Activated T-helper 1 cell treated with anti-CD3 and anti-CD28 coated beads, Interleukin-12 subunit alpha, Interleukin-12 subunit beta, Interleukin-2, Interleukin-4 antibody, amounts not matched to agents 30 ng/mL and 10 ng/mL and 1 ng/mL, durations not matched to agents 14 hours and 24 hours and 36 hours (primary cell): Measurements from ENCODE around the gene C22orf39. TPM values are rescaled to one million over a fixed set of nuclear protein-coding genes. Genes with fewer than 3 reads are reported as not detected.

ENCODE experiments used
- DNase-seq: peaks from one replicate; pipeline ENCODE4 v3.0.0; 2021; ENCODE audit warnings: low spot score
- H3K27ac Mint-ChIP-seq: one replicate; pipeline ENCODE4 v1.8.0; 2021; ENCODE audit warnings: mild to moderate bottlenecking, mixed read lengths
- H3K27me3 Mint-ChIP-seq: one replicate; pipeline ENCODE4 v1.8.0; 2022; ENCODE audit warnings: mild to moderate bottlenecking, moderate library complexity, mixed read lengths; ENCODE audit not compliant: insufficient read depth
- H3K36me3 Mint-ChIP-seq: one replicate; pipeline ENCODE4 v1.8.0; 2021; ENCODE audit warnings: low read depth, mixed read lengths
- H3K4me1 Mint-ChIP-seq: one replicate; pipeline ENCODE4 v1.8.0; 2021; ENCODE audit warnings: low read depth, mixed read lengths
- H3K4me3 Mint-ChIP-seq: one replicate; pipeline ENCODE4 v1.8.0; 2021; ENCODE audit warnings: mild to moderate bottlenecking, moderate library complexity, mixed read lengths
- H3K9me3 Mint-ChIP-seq: one replicate; pipeline ENCODE4 v1.8.0; 2021; ENCODE audit warnings: mixed read lengths
- intact Hi-C: fragments of 100-400 bp; cut with micrococcal nuclease; formaldehyde crosslinking; loops from one replicate; pipeline ENCODE4 v1.15.1; 2024
- total RNA-seq: library from RNA; stranded (reverse); gene quantifications from 2 replicates; pipeline ENCODE4 v1.2.3, GENCODE V29; 2022

Gene C22orf39
- total RNA-seq, 1 donor from 2014 or later, result 22.8 TPM

DNA sequence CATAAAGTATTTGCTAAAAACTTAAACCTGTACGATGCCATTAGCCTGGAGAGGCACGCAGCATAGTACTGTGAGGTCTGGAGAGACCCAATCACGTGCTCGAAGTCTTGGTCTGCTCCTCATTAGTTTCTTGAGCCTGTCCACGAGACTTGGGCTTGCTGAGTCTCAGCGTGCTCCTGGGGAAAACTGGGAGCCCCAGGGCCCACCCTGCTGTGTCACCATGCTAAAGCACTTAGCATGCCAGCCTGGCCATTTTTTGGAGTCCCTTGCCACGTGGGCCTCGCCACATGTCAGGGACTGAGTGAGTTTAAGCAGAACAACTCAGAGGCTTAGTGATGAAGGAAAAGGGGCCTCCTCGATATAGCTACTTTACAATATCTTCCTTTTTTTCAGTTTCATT, 34.8 kb upstream of the C22orf39 start:
- intact Hi-C loops, result no loop called here
- H3K27ac Mint-ChIP-seq, result no peak overlapping the region
- peaks cover 31% of the 10 kb centered on the region for H3K4me1 Mint-ChIP-seq
- no peak for DNase-seq
- no peaks in the 10 kb centered on the region for H3K9me3 Mint-ChIP-seq
- H3K4me3 Mint-ChIP-seq, result no peak overlapping the region
- peaks cover 29% of the 10 kb centered on the region for H3K36me3 Mint-ChIP-seq
- H3K27me3 Mint-ChIP-seq, result no peaks in the 10 kb centered on the region

DNA sequence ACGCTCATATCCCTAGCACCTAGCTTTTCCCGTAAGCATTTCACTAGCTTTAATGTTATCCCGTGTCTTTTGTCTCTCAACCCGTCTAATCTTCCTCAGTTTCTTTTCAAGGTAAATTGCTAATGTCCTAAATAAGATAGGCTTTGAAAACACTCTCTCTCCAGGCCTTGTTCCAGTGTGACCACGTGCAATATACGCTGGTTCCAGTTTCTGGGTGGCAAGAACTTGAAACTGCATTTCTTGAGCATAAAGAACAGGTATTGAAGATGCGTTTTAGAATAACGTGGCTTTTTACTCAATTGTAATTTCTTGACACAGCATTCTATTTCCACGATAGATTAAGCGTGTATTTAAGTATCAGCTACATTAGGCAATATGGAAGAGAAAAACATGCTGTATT, 33.3 kb upstream of the C22orf39 start:
- peaks cover 26% of the 10 kb centered on the region for H3K36me3 Mint-ChIP-seq
- H3K27me3 Mint-ChIP-seq, result no peaks in the 10 kb centered on the region
- peaks cover 39% of the 10 kb centered on the region for H3K4me1 Mint-ChIP-seq
- H3K4me3 Mint-ChIP-seq, result peak overlapping the region; percentile 97
- DNase-seq, result no peak
- no peaks in the 10 kb centered on the region for H3K9me3 Mint-ChIP-seq
- intact Hi-C loops, result no loop called here
- peak overlapping the region; percentile 99 for H3K27ac Mint-ChIP-seq

DNA sequence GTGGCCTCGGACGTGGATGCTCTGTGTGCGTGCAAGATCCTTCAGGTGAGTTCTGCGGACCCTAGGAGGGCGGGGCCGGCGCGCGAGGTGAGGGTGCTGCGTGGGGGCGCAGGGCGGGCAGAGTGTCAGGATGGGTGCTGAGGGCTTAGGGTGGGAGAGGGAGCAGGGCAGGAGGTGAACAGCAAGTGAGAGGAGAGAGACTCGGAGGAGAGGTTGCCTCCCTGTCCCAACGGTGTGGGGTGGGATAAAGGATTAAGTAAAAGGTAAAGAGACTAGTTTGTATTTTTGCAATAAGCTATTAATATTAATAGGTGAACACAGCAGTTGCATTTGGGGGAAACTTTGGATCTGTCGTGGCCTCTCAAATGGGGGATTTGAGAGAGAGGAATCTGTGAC, 32.7 kb upstream of the C22orf39 start:
- H3K4me3 Mint-ChIP-seq, result peak overlapping the region; percentile 97
- no peaks in the 10 kb centered on the region for H3K9me3 Mint-ChIP-seq
- H3K4me1 Mint-ChIP-seq, result peaks cover 46% of the 10 kb centered on the region
- no peaks in the 10 kb centered on the region for H3K27me3 Mint-ChIP-seq
- H3K27ac Mint-ChIP-seq, result peak overlapping the region; percentile 99
- peaks cover 26% of the 10 kb centered on the region for H3K36me3 Mint-ChIP-seq
- intact Hi-C loops, result no loop called here
- DNase-seq, result no peak

DNA sequence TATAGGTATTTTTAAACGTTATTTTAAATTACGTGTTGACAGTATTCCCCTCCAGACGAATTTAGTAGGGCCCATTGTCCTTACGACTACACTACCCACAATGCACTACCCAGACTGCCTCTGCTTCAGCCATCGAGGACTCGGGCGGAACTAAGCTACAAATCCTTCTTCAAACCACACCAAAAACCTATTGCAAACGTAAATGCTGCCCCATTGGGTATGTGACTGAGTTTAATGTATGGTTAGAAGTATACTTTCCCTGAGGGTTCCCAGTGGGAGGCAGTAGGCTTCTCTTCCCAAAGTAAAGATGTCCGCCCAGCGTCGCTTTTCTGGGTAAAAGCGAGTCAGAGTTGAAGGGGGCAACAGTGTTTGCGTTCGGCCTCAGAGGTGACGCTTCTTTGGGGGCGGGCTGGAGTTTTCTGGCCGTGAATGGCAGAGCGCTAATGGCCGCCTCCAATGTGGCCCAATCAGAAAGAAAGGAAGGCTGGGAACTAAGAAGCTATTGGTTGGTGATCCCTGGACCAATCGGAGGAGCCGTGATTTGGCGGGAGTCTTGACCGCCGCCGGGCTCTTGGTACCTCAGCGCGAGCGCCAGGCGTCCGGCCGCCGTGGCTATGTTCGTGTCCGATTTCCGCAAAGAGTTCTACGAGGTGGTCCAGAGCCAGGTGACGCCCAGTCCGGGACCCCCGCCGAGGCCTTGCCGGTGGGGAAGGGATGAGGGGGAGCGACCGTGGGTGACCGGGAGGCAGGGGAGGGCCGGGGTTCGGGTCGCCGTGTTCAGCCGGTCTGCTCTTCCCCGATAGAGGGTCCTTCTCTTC, 32.1 kb upstream of the C22orf39 start, which contains the start of gene CDC45:
Gene CDC45, plus strand, starts transcription at position 566 of the 818 bp plus-strand sequence. Its CDS starts 49 bp downstream, at position 615.
- no peaks in the 10 kb centered on the region for H3K9me3 Mint-ChIP-seq
- H3K36me3 Mint-ChIP-seq, result peaks cover 20% of the 10 kb centered on the region
- H3K4me3 Mint-ChIP-seq, result peak within 1 kb of the TSS; percentile 97
- no peaks in the 10 kb centered on the region for H3K27me3 Mint-ChIP-seq
- peak; percentile 93 for DNase-seq
- H3K4me1 Mint-ChIP-seq, result peaks cover 47% of the 10 kb centered on the region
- intact Hi-C loops, result loop anchor here (1.0 to 5.0 kb wide), 9 partner anchors 32 to 413 kb away; partner anchors contain the start of genes C22orf39, DGCR2, ESS2 and MRPL40
- H3K27ac Mint-ChIP-seq, result peak within 1 kb of the TSS; percentile 99

DNA sequence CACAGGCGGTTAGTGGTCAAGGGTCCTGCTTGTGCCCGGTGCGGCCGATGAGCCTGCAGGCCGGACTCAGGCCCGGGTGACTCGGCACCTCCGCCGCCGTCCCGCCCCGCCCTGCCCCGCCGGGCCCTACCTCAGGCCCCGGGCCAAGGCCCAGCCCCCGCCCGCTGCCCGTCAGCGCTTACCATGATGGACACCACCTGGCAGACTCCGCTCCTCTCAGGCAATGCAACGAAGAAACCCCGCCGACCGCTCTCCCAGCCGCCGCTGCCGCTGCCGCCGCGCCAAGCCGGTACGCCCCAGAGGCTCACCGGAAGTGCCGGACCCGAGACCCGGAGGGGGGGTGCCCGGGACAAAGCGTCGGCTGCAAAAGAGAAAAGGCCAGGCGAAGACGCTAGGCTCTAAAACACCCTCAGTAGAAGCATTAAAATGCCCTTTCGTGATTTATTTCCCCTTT, 31.4 kb upstream of the C22orf39 start, which contains the start of gene UFD1:
Gene UFD1, minus strand, starts transcription at position 293 of the 454 bp plus-strand sequence. Its CDS starts 108 bp downstream, at position 185.
- Mint-ChIP-seq H3K4me3 (peak within 1 kb of the TSS; percentile 97), H3K27ac (peak within 1 kb of the TSS; percentile 99)

DNA sequence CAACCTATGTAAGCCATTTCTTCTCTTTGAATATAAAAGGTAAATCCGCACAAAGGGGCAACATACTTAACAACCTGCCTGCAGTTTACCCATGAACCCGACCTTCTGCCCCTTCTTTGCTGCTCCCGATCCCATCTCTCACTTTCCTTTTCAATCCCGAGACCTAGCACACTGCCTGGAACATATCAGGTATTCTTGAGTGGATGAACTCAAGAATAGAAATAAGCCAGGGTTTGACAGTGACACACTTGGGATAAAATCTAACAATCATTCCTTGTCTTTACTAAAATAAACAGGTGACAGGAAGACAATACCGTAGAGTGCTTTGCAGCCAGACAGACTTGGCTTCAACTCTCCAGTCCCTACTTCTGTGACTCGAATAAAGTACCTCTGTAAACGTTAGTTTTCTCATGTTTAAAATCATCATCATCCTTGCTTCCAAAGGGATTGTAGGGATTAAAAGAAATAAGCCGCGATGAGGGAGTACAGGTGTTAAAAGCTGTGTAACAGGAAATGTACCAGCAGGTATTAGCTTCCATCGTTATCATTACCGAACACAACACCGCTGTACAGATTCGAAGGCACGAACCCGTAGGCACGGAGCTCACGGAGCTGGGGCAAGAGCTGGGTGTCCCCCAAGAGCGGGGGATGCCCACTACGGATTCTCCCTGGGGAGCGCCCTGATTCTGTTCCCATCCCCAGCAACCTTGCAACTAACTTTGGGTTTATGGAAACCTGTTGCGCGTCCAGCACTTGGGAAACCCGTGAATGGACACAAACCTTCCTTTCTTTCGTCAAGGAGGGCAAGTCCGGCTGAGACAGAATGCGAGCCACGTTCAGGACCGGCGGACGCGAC, 30.8 kb upstream of the C22orf39 start:
- Mint-ChIP-seq H3K27ac (peak overlapping the region; percentile 78), H3K4me3 (peak overlapping the region; percentile 87), H3K36me3 (peaks cover 22% of the 10 kb centered on the region), H3K4me1 (peaks cover 42% of the 10 kb centered on the region), H3K27me3 (no peaks in the 10 kb centered on the region), H3K9me3 (no peaks in the 10 kb centered on the region)
- intact Hi-C loops, result loop anchor here (5.0 kb wide), 2 partner anchors 371 to 414 kb away; no protein-coding TSS in a partner anchor
- no peak for DNase-seq

More for the DNA sequence above, 31.4 kb upstream of the C22orf39 start, which contains the start of gene UFD1:
- H3K27me3 Mint-ChIP-seq, result no peaks in the 10 kb centered on the region
- peaks cover 21% of the 10 kb centered on the region for H3K36me3 Mint-ChIP-seq
- H3K4me1 Mint-ChIP-seq, result peaks cover 46% of the 10 kb centered on the region
- peak; percentile 80 for DNase-seq
- no peaks in the 10 kb centered on the region for H3K9me3 Mint-ChIP-seq
- intact Hi-C loops, result loop anchor here (1.0 to 5.0 kb wide), 9 partner anchors 32 to 413 kb away; partner anchors contain the start of genes C22orf39, DGCR2, ESS2 and MRPL40

DNA sequence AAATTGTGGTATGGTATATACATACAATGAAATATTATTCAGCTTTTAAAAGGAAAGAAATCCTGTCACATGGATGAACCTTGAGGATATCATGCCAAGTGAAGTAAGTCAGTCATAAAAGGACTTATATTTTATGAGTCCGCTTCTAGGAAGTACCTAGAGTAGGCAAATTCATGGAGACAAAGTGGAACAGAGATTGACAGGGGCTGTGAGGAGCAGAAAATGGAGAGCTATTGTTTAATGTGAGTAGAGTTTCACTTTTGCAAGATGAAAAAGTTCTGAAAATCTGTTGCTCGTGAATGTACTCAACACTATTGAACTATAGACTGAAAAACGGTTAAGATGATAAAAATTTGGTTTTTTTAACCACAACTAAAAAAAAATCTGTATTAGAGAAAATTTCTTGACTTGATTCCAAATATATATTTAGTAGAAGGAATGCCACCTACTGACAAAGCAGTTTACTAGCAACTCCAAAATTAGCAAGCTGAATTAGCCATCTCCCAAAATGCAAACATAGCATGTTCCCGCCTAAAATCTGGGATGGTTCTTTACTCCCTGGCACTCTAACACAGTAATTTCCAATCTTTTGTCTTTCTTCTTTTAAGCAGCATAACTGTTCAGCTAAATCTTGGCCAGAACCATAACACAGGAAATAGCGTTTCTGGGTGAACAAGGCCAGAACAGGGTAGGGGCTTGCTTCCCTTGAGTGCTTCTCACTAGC, 30.0 kb upstream of the C22orf39 start:
- H3K4me3 Mint-ChIP-seq, result peak overlapping the region; percentile 87
- peaks cover 21% of the 10 kb centered on the region for H3K36me3 Mint-ChIP-seq
- H3K4me1 Mint-ChIP-seq, result peaks cover 42% of the 10 kb centered on the region
- H3K9me3 Mint-ChIP-seq, result no peaks in the 10 kb centered on the region
- H3K27ac Mint-ChIP-seq, result peak overlapping the region; percentile 78
- no peaks in the 10 kb centered on the region for H3K27me3 Mint-ChIP-seq
- intact Hi-C loops, result loop anchor here (1.0 to 5.0 kb wide), 3 partner anchors 153 to 415 kb away; no protein-coding TSS in a partner anchor
- peak; percentile 8 for DNase-seq

DNA sequence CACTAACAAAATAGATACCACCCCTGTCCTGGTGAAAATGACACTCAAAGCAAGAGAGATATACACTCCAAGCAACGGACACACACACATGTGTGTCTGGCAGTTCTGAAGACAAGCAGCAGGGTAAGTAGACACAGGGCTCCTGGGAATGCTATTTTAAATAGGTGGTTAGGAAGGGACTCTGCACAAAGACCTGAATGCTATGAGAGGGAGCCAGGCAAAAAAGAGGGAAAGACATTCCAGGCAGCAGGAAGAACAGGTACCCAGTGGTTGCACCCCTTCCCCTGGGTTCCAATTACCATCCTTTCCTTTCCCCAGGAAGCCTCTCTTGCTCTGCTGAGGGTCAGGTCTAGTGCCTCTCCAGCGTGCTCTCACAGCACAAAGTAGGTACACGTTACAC, 28.5 kb upstream of the C22orf39 start:
- Mint-ChIP-seq H3K4me1 (peaks cover 40% of the 10 kb centered on the region), H3K27ac (no peak overlapping the region), H3K4me3 (peak overlapping the region; percentile 41), H3K27me3 (no peaks in the 10 kb centered on the region), H3K36me3 (peaks cover 30% of the 10 kb centered on the region), H3K9me3 (no peaks in the 10 kb centered on the region)
- intact Hi-C loops, result loop anchor here (5.0 kb wide), 2 partner anchors 369 to 416 kb away; no protein-coding TSS in a partner anchor
- DNase-seq, result no peak

DNA sequence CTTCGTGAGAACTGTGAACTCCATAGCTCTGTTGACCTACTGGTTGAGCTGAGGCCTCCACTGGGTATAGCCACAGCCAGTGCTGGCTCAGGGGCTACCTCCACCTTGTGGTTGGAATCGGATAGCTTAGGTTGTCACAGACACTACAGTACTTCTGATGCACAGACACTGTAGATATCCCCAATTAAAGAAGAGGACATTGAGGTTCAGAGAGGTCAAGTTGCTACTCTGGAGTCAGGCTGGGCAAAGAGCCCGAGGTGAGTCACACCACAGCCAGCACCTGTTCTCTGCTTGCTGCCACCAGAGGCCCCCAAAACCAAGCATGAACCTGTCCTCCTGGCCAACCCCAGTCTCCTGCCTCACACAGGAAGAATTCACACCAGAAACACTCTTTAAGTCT, 26.1 kb upstream of the C22orf39 start:
- Mint-ChIP-seq H3K4me3 (no peak overlapping the region), H3K27ac (no peak overlapping the region), H3K9me3 (no peaks in the 10 kb centered on the region), H3K27me3 (no peaks in the 10 kb centered on the region), H3K4me1 (peaks cover 26% of the 10 kb centered on the region), H3K36me3 (peaks cover 39% of the 10 kb centered on the region)
- DNase-seq, result no peak
- intact Hi-C loops, result no loop called here

DNA sequence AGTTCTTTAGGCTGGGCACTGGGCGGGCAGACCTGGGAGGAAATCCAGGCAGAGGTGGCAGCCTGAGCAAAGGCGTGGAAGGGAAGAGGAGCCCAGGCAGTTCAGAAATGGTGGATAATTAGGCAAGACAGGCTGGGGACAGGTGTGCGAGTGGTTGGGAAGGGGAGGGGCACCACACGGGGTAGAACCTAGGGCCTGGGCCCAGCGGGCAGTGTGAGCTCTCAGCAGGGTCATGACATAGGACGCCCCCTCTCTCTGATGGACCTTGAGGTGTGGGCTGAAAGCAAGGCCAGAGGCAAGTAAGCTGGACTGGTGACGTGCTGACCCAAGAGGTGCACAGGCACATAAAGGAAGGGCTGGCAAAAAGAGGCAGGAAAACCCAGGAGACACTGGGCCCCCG, 24.7 kb upstream of the C22orf39 start:
- H3K4me1 Mint-ChIP-seq, result peaks cover 15% of the 10 kb centered on the region
- H3K9me3 Mint-ChIP-seq, result no peaks in the 10 kb centered on the region
- intact Hi-C loops, result no loop called here
- DNase-seq, result no peak
- peaks cover 51% of the 10 kb centered on the region for H3K36me3 Mint-ChIP-seq
- H3K27ac Mint-ChIP-seq, result no peak overlapping the region
- no peak overlapping the region for H3K4me3 Mint-ChIP-seq
- no peaks in the 10 kb centered on the region for H3K27me3 Mint-ChIP-seq

DNA sequence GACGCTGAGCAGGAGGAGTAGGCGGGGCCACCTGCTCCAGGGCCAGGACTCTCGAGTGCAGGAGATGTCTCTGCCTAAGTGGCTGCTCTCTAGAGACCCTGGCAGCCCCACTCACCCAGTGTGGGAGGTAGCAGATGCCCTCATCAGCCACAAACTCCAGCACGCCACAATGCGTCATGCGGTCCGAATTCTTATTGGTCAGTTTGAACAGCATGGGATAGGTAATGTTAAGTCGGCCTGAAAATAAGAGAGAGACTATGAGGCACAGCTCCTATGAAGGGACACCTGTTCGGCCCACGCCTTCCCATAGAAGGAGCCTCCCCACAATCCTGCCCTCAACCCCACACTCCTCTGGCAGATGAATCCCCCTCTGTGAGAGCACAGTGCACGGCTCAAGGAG, 24.1 kb upstream of the C22orf39 start:
- H3K27me3 Mint-ChIP-seq, result no peaks in the 10 kb centered on the region
- H3K4me3 Mint-ChIP-seq, result no peak overlapping the region
- intact Hi-C loops, result no loop called here
- peaks cover 12% of the 10 kb centered on the region for H3K4me1 Mint-ChIP-seq
- no peak for DNase-seq
- H3K36me3 Mint-ChIP-seq, result peaks cover 52% of the 10 kb centered on the region
- H3K27ac Mint-ChIP-seq, result no peak overlapping the region
- no peaks in the 10 kb centered on the region for H3K9me3 Mint-ChIP-seq

DNA sequence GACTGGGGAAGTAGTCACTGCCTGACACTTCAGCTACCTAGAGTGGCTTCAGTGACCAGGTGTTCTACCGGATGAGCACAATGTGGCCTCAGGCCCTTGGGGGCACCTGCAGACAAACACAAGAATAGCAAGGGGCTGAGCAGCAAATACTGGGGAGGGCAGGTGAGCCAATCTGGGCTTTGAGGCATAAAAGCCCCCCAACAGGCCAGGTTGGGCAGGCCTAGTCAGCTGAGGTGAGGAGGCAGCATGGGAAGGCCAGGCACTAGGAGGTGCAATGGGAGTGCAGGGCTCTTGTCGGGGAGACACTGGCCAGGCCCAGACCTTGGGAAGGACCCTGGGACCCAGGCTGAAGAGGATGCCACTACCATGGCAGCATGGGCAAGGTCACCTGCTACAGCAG, 22.5 kb upstream of the C22orf39 start:
- H3K9me3 Mint-ChIP-seq, result no peaks in the 10 kb centered on the region
- intact Hi-C loops, result no loop called here
- peaks cover 52% of the 10 kb centered on the region for H3K36me3 Mint-ChIP-seq
- no peak overlapping the region for H3K4me3 Mint-ChIP-seq
- H3K27me3 Mint-ChIP-seq, result no peaks in the 10 kb centered on the region
- DNase-seq, result no peak
- H3K27ac Mint-ChIP-seq, result no peak overlapping the region
- peaks cover 6% of the 10 kb centered on the region for H3K4me1 Mint-ChIP-seq
